HK-2 (cell line): ENCODE data around the gene TRMT61A.
A peak's percentile ranks its signal among the peaks of the same experiment; 100 is the strongest.

ENCODE experiments used
- DNase-seq: peaks from one replicate; pipeline ENCODE4 v3.0.0-alpha.2; 2018; ENCODE audit not compliant: unreplicated experiment

Gene TRMT61A

GRCh38 chr14:103522649-103523574 is 6.1 kb upstream of the TRMT61A start, which contains the start of gene CKB:
Gene CKB (minus strand): TSS chr14:103522830. CDS start chr14:103522493, 337 bp downstream.
- DNase-seq, result peak; percentile 74

DNA sequence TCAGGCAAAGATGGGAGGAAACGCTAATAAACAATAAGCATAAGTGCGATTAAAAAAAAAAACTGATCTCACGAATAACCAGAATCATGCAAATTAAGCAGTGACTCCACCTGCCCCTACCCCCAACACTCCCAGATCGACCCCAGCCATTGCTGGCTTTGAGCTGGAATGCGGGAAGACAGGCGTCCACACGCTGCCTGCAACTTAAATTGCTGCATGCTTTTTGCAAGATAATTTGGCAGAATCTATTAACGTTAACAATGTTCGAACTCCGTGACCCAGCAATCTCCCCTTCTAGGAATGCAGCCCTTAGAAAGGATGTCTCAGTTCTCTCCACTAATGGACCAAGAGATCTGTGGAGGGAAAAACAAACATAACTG is 5.4 kb upstream of the TRMT61A start:
- no peak for DNase-seq

GRCh38 chr14:103524002-103524935 is 4.7 kb upstream of the TRMT61A start:
- DNase-seq, result no peak

DNA sequence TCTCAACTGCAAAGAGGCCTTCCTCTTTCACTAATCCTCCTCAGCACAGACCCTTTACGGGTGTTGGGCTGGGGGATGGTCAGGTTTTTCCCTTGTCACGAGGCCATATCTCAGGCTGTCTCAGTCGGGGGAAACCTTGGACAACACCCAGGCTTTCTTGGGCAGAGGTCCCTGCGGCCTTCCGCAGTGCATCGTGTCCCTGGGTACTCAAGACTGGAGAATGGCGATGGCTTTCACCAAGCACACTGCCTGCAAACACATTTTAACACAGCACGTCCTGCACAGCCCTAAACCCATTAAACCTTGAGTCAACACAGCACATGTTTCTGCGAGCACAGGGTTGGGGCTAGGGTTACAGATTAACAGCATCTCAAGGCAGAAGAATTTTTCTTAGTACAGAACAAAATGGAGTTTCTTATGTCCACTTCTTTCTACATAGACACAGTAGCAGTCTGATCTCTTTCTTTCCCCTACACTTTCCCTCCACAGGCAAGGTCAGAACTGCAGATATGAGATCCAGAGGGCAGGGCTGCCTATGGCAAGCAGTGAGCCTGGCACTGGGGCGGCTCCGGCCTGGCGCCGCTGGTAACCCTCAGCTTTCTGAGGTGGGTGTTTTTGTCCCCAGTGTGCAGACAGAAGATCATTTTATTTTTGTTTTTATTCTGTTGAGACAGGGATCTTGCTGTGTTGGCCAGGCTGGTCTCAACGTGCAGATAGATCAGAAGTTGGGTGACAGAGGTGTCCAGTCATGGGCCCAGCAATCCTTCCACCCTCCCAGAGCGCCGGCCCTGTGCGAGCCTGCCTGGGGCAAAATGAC is 3.4 kb upstream of the TRMT61A start:
- DNase-seq, result peak; percentile 60

- DNase-seq, result no peak
These were observed 2.6 kb upstream of the TRMT61A start for GRCh38 chr14:103526247-103526913.

- no peak for DNase-seq
These were observed 2.1 kb upstream of the TRMT61A start for GRCh38 chr14:103526914-103527248.

- DNase-seq, result peak; percentile 59
These were observed 1.4 kb upstream of the TRMT61A start for GRCh38 chr14:103527408-103528145.

DNA sequence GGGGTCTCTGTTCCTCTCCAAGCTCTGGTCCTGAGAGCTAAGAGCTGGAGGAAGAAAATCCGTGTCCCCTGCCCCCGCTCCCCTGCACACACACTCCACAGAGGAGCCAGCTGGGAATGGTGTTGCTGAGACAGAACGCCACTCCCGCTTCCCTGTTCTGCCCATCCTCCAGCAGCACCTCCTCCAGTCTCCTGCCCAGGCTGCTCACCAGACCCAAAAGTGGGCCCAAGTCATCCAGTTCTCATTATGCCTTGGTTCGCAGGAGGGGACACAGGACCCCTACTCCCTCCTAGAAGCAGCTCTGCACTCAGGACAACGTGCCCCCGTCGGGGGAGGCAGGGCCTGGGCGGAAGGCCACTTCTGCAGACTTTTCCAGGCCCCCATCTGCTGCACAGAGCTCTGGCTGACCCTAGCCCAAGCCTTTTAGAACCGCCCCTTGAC is 830 bp upstream of the TRMT61A start:
- peak; percentile 47 for DNase-seq

DNA sequence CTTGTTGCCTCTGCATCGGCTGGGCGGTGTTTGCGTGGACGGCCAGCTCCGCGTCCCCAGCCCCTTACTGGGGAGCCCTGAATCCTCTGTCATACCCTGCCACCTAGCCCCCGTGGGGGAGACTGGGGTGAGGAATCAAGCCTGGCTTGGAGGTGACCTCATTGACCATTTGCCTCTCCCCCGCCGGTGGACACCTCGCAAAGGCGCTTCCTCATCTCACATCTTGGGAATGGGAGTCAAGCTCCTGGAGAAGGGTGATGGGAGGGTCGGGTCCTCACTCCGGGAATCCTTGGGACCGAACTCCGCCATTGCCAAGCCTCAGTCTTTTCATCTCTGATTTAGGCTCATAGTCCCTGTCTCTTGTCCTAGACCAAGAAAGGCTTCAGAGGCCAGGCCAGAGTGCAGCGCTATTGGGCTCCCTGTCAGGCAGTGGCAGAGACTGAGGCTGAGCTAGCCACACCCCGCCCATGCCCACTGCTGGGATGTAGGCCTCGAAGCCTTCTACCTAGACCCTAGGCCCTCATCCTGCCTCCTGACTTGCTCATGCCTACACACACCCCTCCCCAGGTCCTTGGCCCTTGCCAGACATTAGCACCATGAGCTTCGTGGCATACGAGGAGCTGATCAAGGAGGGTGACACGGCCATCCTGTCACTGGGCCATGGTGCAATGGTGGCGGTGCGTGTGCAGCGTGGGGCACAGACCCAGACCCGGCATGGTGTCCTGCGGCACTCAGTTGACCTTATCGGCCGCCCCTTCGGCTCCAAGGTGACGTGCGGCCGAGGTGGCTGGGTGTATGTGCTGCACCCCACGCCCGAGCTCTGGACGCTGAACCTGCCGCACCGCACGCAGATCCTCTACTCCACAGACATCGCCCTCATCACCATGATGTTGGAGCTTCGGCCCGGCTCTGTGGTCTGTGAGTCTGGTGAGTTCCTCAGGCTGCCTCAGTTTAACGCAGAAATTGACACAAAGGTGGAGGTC is 678 bp downstream of the TRMT61A start:
- DNase-seq, result no peak

DNA sequence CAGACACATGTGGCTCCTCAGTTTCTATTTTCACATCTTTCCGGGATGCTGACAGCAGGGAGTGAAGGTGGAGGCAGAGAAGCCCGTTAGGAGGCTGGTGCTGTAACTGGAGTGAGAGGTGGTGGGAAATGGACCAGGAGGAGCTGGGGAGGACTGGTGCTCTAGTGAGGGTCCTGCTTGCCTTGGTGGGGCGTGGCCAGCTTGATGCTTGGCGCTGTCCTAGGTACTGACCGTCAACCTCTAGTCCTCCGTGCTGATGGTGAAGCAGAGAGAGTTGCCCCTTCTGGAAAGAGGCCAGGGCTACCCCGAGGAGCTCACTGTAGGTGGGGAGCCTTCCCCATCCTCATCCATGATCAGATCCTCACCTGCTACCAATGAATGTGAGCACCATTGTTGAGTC is 1.4 kb downstream of the TRMT61A start:
- DNase-seq, result no peak

GRCh38 chr14:103530831-103531230 is 1.8 kb downstream of the TRMT61A start:
- DNase-seq, result no peak

DNA sequence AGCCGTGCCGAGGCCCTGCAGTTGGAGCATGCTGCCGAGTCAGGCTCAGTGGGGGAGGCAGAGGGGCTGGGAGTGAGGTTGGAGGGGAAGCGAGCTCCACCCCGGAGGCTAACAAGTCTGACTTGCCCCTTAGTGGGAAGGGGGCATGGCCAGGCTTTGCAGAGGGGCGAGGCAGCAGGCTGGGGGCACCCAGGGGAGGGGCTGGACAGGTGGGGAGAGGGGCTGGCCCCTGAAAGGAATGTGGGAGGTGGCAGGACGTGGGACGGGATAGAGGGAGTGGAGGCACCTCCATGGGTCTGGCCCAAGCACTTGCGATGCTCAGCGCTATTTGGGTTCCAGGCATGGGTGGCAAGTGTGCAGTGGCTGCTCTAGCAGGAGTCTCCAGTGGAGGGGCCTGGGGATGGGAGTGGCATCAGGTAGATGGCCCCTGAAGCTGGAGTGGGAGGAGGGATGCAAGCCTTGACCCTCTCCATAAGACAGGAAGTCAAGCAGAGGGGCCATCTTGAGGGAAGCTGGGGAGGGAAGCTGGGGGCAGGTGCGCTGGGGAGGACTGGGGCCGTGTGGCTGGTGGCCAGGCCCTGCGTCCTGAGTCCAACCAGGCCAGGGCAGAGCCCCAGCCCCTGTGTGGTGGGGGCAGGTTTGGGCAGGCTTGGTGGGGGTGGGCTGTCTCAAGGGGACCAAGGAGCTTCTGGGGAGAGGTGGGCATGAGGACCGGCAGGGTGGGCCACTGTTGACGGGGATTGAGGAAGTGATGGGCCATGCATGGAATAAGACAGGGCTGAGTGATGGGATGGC is 2.6 kb downstream of the TRMT61A start:
- DNase-seq, result no peak

GRCh38 chr14:103532216-103533136 is 3.5 kb downstream of the TRMT61A start:
- no peak for DNase-seq

GRCh38 chr14:103533137-103533998 is 4.4 kb downstream of the TRMT61A start:
- DNase-seq, result no peak

- no peak for DNase-seq
These were observed 5.1 kb downstream of the TRMT61A start for GRCh38 chr14:103533999-103534575.

DNA sequence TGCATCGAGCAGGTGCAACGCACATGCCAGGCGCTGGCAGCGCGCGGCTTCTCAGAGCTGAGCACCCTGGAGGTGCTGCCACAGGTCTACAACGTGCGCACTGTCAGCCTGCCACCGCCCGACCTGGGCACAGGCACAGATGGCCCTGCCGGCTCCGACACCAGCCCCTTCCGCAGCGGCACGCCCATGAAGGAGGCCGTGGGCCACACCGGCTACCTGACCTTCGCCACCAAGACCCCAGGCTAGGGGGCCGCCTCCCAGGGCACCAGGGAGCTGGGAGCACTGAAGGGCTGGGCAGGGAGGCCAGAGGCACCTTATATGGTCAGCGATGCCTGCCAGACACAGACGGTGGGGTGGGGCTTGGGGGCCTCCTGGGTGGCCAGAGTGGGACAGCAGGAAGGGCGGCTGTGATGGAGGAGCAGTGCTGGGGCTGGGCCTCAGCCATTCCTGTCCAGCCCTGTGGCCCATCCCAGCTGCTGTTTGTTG is 5.6 kb downstream of the TRMT61A start:
- DNase-seq, result no peak
